ENCODE results near the gene GALNT2.

GALNT2 gene

GRCh38 chr1:230052018-230052417 is 15.0 kb upstream of the GALNT2 start:
- no peak for DNase-seq

GRCh38 chr1:230052665-230053064 is 14.4 kb upstream of the GALNT2 start:
- DNase-seq = no peak

GRCh38 chr1:230054092-230054749 is 12.8 kb upstream of the GALNT2 start:
- DNase-seq = no peak

- DNase-seq = no peak
Observed at GRCh38 chr1:230056098-230056497, 10.9 kb upstream of the GALNT2 start.

- no peak for DNase-seq
Observed at GRCh38 chr1:230057100-230057499, 9.9 kb upstream of the GALNT2 start.

- DNase-seq = no peak
Observed at GRCh38 chr1:230057681-230058565, 9.1 kb upstream of the GALNT2 start.

DNA sequence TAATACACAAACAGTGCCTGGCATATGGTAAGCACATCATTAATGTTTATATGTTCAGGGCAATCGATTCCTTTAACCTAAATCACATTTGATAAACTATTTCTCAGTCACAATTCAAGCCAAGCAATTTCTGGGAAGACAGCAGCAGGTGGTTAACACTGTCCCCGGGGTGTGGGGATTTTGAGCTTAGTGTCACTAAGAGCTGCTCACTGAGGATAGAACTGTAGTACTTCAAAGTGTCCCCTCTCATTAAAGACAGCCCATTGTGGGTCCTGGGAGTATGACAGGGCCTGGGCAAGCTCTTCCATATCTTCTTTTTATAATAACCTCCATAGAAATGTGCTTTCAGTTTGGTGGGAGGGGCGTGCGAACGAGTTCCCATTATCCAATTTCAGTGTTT is 8.4 kb upstream of the GALNT2 start:
- DNase-seq = no peak

DNA sequence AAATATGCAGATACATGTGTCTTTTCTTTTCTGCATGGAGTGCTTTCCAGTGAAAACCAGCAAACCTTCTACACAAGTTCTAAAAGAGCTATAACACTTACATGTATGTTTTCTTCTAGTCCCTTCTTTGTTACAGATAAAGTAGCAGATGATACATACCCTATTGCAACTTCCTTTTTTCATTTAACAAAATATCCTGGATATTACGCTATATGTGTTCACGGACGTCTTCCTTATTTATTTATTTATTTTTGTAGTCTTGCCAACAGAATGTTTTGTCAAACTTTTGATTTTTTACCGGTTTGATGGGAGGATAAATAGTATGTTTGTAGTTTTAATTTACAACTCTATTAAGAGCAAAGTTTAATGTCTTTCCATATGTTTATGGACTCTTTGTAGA is 5.2 kb upstream of the GALNT2 start:
- no peak for DNase-seq

- no peak for DNase-seq
Observed at GRCh38 chr1:230062521-230062920, 4.5 kb upstream of the GALNT2 start.

DNA sequence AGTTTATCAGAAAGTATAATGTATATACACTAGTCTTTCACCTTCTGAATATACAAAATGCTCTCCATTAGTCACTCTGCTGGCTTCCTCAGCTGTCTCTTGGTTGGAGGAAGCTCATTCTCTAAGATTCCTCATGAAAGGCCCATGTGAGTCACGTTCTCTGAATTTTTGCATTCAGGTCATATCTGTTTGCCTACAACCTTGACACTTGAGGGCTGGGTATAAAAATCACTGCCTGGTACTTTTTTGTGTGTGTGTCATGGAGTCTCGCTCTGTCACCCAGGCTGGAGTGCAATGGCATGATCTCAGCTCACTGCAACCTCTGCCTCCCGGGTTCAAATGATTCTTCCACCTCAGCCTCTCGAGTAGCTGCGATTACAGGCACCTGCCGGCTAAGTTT is 2.8 kb upstream of the GALNT2 start:
- DNase-seq = no peak

DNA sequence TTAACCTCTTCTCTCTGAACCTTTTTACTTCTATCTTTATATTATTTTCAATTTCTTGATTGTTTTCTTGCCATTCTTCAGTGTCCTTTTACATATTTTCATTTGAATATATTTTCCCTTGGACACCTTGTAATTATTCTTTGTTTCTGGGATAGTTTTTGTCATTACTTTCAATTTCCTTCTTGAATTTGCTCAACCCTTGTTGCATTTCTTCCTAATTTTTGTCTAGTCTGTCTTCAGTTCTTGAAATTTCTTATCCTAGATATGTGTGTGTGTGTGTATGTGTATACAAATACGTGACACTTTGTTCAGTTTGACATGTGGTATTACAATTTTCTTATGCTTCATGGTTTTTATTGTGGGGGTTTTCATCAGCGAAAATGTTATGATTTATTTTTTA is 1.9 kb upstream of the GALNT2 start:
- no peak for DNase-seq

- no peak for DNase-seq
Observed at GRCh38 chr1:230065571-230065970, 1.5 kb upstream of the GALNT2 start.

- DNase-seq = no peak
Observed at GRCh38 chr1:230066031-230066430, 1.0 kb upstream of the GALNT2 start.

- no peak for DNase-seq
Observed at GRCh38 chr1:230067419-230067870, 407 bp downstream of the GALNT2 start.

- DNase-seq = no peak
Observed at GRCh38 chr1:230067871-230068620, 1.0 kb downstream of the GALNT2 start.

GRCh38 chr1:230068621-230068873 is 1.5 kb downstream of the GALNT2 start:
- no peak for DNase-seq

GRCh38 chr1:230068952-230069684 is 2.1 kb downstream of the GALNT2 start:
- DNase-seq = no peak

DNA sequence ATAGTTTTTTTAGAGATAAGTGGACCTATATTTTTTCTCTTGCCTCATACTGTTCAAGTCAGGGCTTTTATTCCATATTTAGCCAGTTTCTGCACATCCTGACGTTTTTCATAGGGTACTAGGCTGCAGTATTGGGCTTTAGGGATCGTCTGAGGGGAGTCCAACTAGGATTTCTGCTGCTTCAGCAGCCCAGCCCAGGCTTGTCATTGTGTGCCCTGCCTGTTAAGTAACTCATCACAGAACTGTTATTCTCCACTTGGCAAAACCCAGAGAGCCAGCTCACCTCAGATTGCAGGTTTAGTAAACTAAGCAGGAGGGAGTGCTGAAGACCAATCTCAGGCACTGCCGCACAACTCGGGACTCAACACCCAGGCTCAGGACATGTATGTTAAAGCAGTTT is 2.8 kb downstream of the GALNT2 start:
- DNase-seq = no peak

GRCh38 chr1:230070321-230071208 is 3.5 kb downstream of the GALNT2 start:
- DNase-seq = no peak

DNA sequence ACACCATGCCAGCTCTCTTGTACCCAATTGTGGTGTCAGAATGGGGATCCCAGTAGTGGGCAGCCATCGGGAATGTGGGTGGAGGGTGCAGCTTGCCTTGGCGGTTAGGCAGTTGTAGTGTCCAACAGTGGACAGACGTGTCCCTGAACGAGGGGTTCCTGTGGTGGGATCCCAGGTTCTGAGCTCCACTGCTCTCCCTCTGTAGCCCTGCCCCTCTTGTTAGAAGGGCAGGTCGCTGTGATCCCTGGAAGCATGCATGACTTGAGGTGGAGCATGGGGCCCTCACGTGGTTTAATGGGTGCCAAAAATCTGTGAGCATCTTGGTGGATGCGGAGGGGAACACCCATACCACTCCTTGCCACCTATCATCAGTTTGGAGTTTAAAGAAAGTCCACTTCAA is 4.3 kb downstream of the GALNT2 start:
- no peak for DNase-seq

GRCh38 chr1:230072296-230072695 is 5.3 kb downstream of the GALNT2 start:
- DNase-seq = no peak

DNA sequence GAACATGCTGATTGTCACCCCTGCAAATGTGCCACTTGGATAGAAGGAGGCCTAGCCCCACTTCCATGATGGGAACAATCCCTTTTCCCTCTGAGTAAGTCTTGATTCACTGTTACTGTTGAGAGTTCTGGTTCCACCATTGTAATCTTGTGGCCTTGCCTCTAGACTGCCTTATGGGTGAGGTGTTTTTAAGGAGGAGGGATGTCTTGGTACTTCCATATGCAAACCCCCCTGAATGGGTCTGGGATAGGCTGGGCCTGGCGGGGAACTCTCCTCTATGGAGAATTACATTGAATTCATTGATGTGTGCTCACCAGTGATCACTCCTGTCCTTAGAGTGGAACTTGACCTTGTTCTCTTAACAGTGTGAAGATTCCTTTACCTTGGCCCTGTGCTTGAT is 5.8 kb downstream of the GALNT2 start:
- DNase-seq = no peak
